ENCODE data around the gene ANKS1A.

ANKS1A gene

GRCh38 chr6:34851361-34851760, 37.7 kb upstream of the ANKS1A start:
- Histone ChIP-seq H3K79me2 (ENCODE audit: control insufficient read depth, low read length) (peaks cover 4% of the 10 kb centered on the region; the same call in 1 of the 2 replicates), H3K4me3 (ENCODE audit: low read length) (no peak overlapping the region), H3K9me2 (replicated peaks; ENCODE audit: control insufficient read depth, low read length) (no peaks in the 10 kb centered on the region), H3K4me1 (ENCODE audit: control insufficient read depth, low read length) (no peaks in the 10 kb centered on the region), H3K4me2 (ENCODE audit: low read length) (no peak overlapping the region), H3K36me3 (ENCODE audit: control insufficient read depth, low read length) (peaks cover 34% of the 10 kb centered on the region), H3F3A (ENCODE audit: control insufficient read depth, insufficient read depth) (no peaks in the 10 kb centered on the region), H3K9me3 (ENCODE audit: control insufficient read depth, insufficient read depth, low read length) (no peaks in the 10 kb centered on the region), H3K27ac (ENCODE audit: low read depth, low read length) (no peak overlapping the region), H4K20me1 (ENCODE audit: control insufficient read depth, insufficient read depth, low read depth, low read length) (no peaks in the 10 kb centered on the region), H3K27me3 (ENCODE audit: control insufficient read depth, low read length) (no peaks in the 10 kb centered on the region)
- TF ChIP-seq CTCF (IDR thresholded peaks at IDR 0.05; ENCODE audit: low read depth, low read length, poor library complexity, severe bottlenecking) = no peak
- no peak for TF ChIP-seq EZH2phosphoT487 (IDR thresholded peaks at IDR 0.05; ENCODE audit: borderline replicate concordance, low read length)

GRCh38 chr6:34852406-34853085, 36.5 kb upstream of the ANKS1A start:
- Histone ChIP-seq H3K4me3 (ENCODE audit: low read length) (no peak overlapping the region), H3F3A (ENCODE audit: control insufficient read depth, insufficient read depth) (no peaks in the 10 kb centered on the region), H3K36me3 (ENCODE audit: control insufficient read depth, low read length) (peaks cover 46% of the 10 kb centered on the region), H3K4me1 (ENCODE audit: control insufficient read depth, low read length) (no peaks in the 10 kb centered on the region), H3K79me2 (ENCODE audit: control insufficient read depth, low read length) (no peaks in the 10 kb centered on the region), H3K9me2 (replicated peaks; ENCODE audit: control insufficient read depth, low read length) (no peaks in the 10 kb centered on the region), H3K27me3 (ENCODE audit: control insufficient read depth, low read length) (no peaks in the 10 kb centered on the region), H4K20me1 (ENCODE audit: control insufficient read depth, insufficient read depth, low read depth, low read length) (no peaks in the 10 kb centered on the region), H3K27ac (ENCODE audit: low read depth, low read length) (no peak overlapping the region), H3K4me2 (ENCODE audit: low read length) (no peak overlapping the region), H3K9me3 (ENCODE audit: control insufficient read depth, insufficient read depth, low read length) (no peaks in the 10 kb centered on the region)
- TF ChIP-seq EZH2phosphoT487 (IDR thresholded peaks at IDR 0.05; ENCODE audit: borderline replicate concordance, low read length) (no peak), CTCF (IDR thresholded peaks at IDR 0.05; ENCODE audit: low read depth, low read length, poor library complexity, severe bottlenecking) (no peak)

GRCh38 chr6:34855463-34855862, 33.6 kb upstream of the ANKS1A start:
- Histone ChIP-seq H3K36me3 (ENCODE audit: control insufficient read depth, low read length) (peaks cover 73% of the 10 kb centered on the region), H3K79me2 (ENCODE audit: control insufficient read depth, low read length) (no peaks in the 10 kb centered on the region), H3K27me3 (ENCODE audit: control insufficient read depth, low read length) (no peaks in the 10 kb centered on the region)

More at GRCh38 chr6:34855463-34855862, 33.6 kb upstream of the ANKS1A start:
- TF ChIP-seq CTCF (IDR thresholded peaks at IDR 0.05; ENCODE audit: low read depth, low read length, poor library complexity, severe bottlenecking) (no peak), EZH2phosphoT487 (IDR thresholded peaks at IDR 0.05; ENCODE audit: borderline replicate concordance, low read length) (no peak)
- H3K9me3 ChIP-seq (ENCODE audit: control insufficient read depth, insufficient read depth, low read length) = no peaks in the 10 kb centered on the region
- no peaks in the 10 kb centered on the region for H4K20me1 ChIP-seq (ENCODE audit: control insufficient read depth, insufficient read depth, low read depth, low read length)
- H3K4me3 ChIP-seq (ENCODE audit: low read length) = no peak overlapping the region
- H3K4me2 ChIP-seq (ENCODE audit: low read length) = no peak overlapping the region
- H3K9me2 ChIP-seq (replicated peaks; ENCODE audit: control insufficient read depth, low read length) = no peaks in the 10 kb centered on the region
- H3F3A ChIP-seq (ENCODE audit: control insufficient read depth, insufficient read depth) = no peaks in the 10 kb centered on the region
- H3K27ac ChIP-seq (ENCODE audit: low read depth, low read length) = no peak overlapping the region
- H3K4me1 ChIP-seq (ENCODE audit: control insufficient read depth, low read length) = no peaks in the 10 kb centered on the region
